Measurements from ENCODE around the gene SAMSN1.

The SAMSN1 gene

GRCh38 chr21:14545906-14546480 is at the start of gene SAMSN1:
TSS of gene SAMSN1 (minus strand) at chr21:14546315. CDS start at chr21:14546261, 54 bp downstream.
- peak; percentile 23 for DNase-seq
- Histone ChIP-seq H3K27me3 (replicated peaks) (no peaks in the 10 kb centered on the region), H3K4me3 (ENCODE audit: low read depth, low read length) (no peak within 1 kb of the TSS), H3K27ac (no peak within 1 kb of the TSS), H3K36me3 (replicated peaks) (no peaks in the 10 kb centered on the region)
- in situ Hi-C loops (cut with HindIII; ENCODE audit: low pct_ligation_motif_present, low sequenced_read_pairs), result no loop called here
- no peak for TF ChIP-seq CTCF (IDR thresholded peaks at IDR 0.05; ENCODE audit: low read depth, low read length, missing control alignments)

- no peaks in the 10 kb centered on the region for H3K36me3 ChIP-seq (replicated peaks)
- H3K4me3 ChIP-seq (ENCODE audit: low read depth, low read length), result no peak overlapping the region
- no peak overlapping the region for H3K27ac ChIP-seq
- no peaks in the 10 kb centered on the region for H3K27me3 ChIP-seq (replicated peaks)
- in situ Hi-C loops (cut with HindIII; ENCODE audit: low pct_ligation_motif_present, low sequenced_read_pairs), result no loop called here
- no peak for TF ChIP-seq CTCF (IDR thresholded peaks at IDR 0.05; ENCODE audit: low read depth, low read length, missing control alignments)
- DNase-seq, result no peak
These were observed 49.3 kb upstream of the SAMSN1 start for GRCh38 chr21:14595449-14595848.

- in situ Hi-C loops (cut with HindIII; ENCODE audit: low pct_ligation_motif_present, low sequenced_read_pairs), result no loop called here
- H3K27me3 ChIP-seq (replicated peaks), result no peaks in the 10 kb centered on the region
- TF ChIP-seq CTCF (IDR thresholded peaks at IDR 0.05; ENCODE audit: low read depth, low read length, missing control alignments), result no peak
- H3K36me3 ChIP-seq (replicated peaks), result no peaks in the 10 kb centered on the region
- DNase-seq, result no peak
- no peak overlapping the region for H3K4me3 ChIP-seq (ENCODE audit: low read depth, low read length)
- H3K27ac ChIP-seq, result no peak overlapping the region
These were observed 48.9 kb upstream of the SAMSN1 start for GRCh38 chr21:14594967-14595366.

- in situ Hi-C loops (cut with HindIII; ENCODE audit: low pct_ligation_motif_present, low sequenced_read_pairs), result no loop called here
- Histone ChIP-seq H3K4me3 (ENCODE audit: low read depth, low read length) (no peak overlapping the region), H3K36me3 (replicated peaks) (no peaks in the 10 kb centered on the region), H3K27me3 (replicated peaks) (no peaks in the 10 kb centered on the region), H3K27ac (no peak overlapping the region)
- TF ChIP-seq CTCF (IDR thresholded peaks at IDR 0.05; ENCODE audit: low read depth, low read length, missing control alignments), result no peak
- no peak for DNase-seq
These were observed 47.1 kb upstream of the SAMSN1 start for GRCh38 chr21:14593230-14593629.

GRCh38 chr21:14592296-14593000 is 46.3 kb upstream of the SAMSN1 start:
- H3K27ac ChIP-seq, result no peak overlapping the region
- in situ Hi-C loops (cut with HindIII; ENCODE audit: low pct_ligation_motif_present, low sequenced_read_pairs), result no loop called here
- DNase-seq, result no peak

More at GRCh38 chr21:14592296-14593000, 46.3 kb upstream of the SAMSN1 start:
- Histone ChIP-seq H3K4me3 (ENCODE audit: low read depth, low read length) (no peak overlapping the region), H3K27me3 (replicated peaks) (no peaks in the 10 kb centered on the region), H3K36me3 (replicated peaks) (no peaks in the 10 kb centered on the region)
- no peak for TF ChIP-seq CTCF (IDR thresholded peaks at IDR 0.05; ENCODE audit: low read depth, low read length, missing control alignments)
